Fibroblast of upper back skin (primary cell): ENCODE data around the gene EHD1.

ENCODE experiments used
- DNase-seq: peaks from one replicate; pipeline ENCODE4 v3.0.0-alpha.2; 2013

The EHD1 gene

GRCh38 chr11:64871492-64871891, 6.9 kb downstream of the EHD1 start:
- no peak for DNase-seq

- DNase-seq = no peak
Observed at GRCh38 chr11:64870893-64871466, 7.4 kb downstream of the EHD1 start.

- DNase-seq = peak; percentile 32
Observed at GRCh38 chr11:64870176-64870892, 8.1 kb downstream of the EHD1 start.

- DNase-seq = no peak
Observed at GRCh38 chr11:64869571-64870175, 8.7 kb downstream of the EHD1 start.

GRCh38 chr11:64868904-64869570, 9.4 kb downstream of the EHD1 start:
- DNase-seq = peak; percentile 82

- no peak for DNase-seq
Observed at GRCh38 chr11:64867748-64868462, 10.5 kb downstream of the EHD1 start.

- no peak for DNase-seq
Observed at GRCh38 chr11:64866173-64866491, 12.3 kb downstream of the EHD1 start.

GRCh38 chr11:64865286-64866172, 12.9 kb downstream of the EHD1 start:
- peak; percentile 82 for DNase-seq

GRCh38 chr11:64864473-64865285, 13.7 kb downstream of the EHD1 start:
- DNase-seq = peak; percentile 93

GRCh38 chr11:64864135-64864472, 14.3 kb downstream of the EHD1 start:
- no peak for DNase-seq

- DNase-seq = no peak
Observed at GRCh38 chr11:64863391-64864060, 14.9 kb downstream of the EHD1 start.

- no peak for DNase-seq
Observed at GRCh38 chr11:64862987-64863390, 15.4 kb downstream of the EHD1 start.

GRCh38 chr11:64861227-64861975, 17.0 kb downstream of the EHD1 start:
- DNase-seq = no peak

GRCh38 chr11:64859542-64860414, 18.6 kb downstream of the EHD1 start:
- DNase-seq = no peak

- DNase-seq = no peak
Observed at GRCh38 chr11:64858467-64859263, 19.8 kb downstream of the EHD1 start.

- DNase-seq = no peak
Observed at GRCh38 chr11:64857485-64857884, 20.9 kb downstream of the EHD1 start.

GRCh38 chr11:64856382-64857227, 21.8 kb downstream of the EHD1 start:
- peak; percentile 55 for DNase-seq
